Neural crest cell (in vitro differentiated cells): ENCODE results near the gene ACBD6. TPM values are rescaled to one million over a fixed set of nuclear protein-coding genes. Genes with fewer than 3 reads are reported as not detected.

ENCODE experiments used
- DNase-seq: peaks from one replicate; pipeline ENCODE4 v3.0.0; 2021; ENCODE audit warnings: low read depth, mixed read lengths, low spot score
- H3K27ac Mint-ChIP-seq: one replicate; pipeline ENCODE4 v1.8.0; 2021; ENCODE audit warnings: mild to moderate bottlenecking, mixed read lengths; ENCODE audit not compliant: unreplicated experiment
- H3K27me3 Mint-ChIP-seq: 2 replicates; pipeline ENCODE4 v1.8.0; 2021; ENCODE audit warnings: low read depth, mild to moderate bottlenecking, mixed read lengths
- H3K36me3 Mint-ChIP-seq: 2 replicates; pipeline ENCODE4 v1.8.0; 2021; ENCODE audit warnings: low read depth, mild to moderate bottlenecking, mixed read lengths
- H3K4me1 Mint-ChIP-seq: 2 replicates; pipeline ENCODE4 v1.8.0; 2021; ENCODE audit warnings: mixed read lengths
- H3K4me3 Mint-ChIP-seq: one replicate; pipeline ENCODE4 v1.8.0; 2021; ENCODE audit warnings: mild to moderate bottlenecking, mixed read lengths
- H3K9me3 Mint-ChIP-seq: 2 replicates; pipeline ENCODE4 v1.8.0; 2021; ENCODE audit warnings: mixed read lengths
- total RNA-seq: library from RNA; stranded (reverse); gene quantifications from 2 replicates; pipeline ENCODE4 v1.2.1, GENCODE V29; 2021
- TF ChIP-seq, protein P1 (sequence below): fragments of 200-600 bp; sonication (generic); conservative IDR thresholded peaks from 2 replicates; pipeline ENCODE4 v1.5.0; 2021; ENCODE audit warnings: antibody characterized with exemption, mild to moderate bottlenecking

ACBD6 gene
- total RNA-seq, 1 donor from 2014 or later, result 59.1 TPM

DNA sequence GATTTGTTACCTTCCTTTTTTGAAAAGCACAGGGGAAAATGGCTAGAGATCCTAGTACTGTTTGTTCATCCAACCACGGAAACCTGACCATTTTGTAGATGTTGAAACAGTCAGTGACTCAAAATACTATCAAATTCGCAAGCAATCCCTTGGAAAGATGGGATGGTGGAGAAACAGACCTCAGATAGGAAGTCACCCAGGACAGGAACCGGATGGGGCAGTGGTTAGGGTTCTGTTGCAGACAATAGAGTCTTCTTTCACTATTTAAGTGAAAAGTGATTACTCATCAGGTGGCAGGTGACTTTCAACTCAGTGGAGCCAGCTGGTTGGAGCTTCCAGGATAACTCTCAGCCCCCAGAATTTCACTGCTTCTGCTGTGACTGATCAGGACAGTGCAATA is 255.3 kb downstream of the ACBD6 start:
- H3K27ac Mint-ChIP-seq, result no peak overlapping the region
- no peak overlapping the region for H3K4me3 Mint-ChIP-seq
- TF ChIP-seq, protein P1, sequence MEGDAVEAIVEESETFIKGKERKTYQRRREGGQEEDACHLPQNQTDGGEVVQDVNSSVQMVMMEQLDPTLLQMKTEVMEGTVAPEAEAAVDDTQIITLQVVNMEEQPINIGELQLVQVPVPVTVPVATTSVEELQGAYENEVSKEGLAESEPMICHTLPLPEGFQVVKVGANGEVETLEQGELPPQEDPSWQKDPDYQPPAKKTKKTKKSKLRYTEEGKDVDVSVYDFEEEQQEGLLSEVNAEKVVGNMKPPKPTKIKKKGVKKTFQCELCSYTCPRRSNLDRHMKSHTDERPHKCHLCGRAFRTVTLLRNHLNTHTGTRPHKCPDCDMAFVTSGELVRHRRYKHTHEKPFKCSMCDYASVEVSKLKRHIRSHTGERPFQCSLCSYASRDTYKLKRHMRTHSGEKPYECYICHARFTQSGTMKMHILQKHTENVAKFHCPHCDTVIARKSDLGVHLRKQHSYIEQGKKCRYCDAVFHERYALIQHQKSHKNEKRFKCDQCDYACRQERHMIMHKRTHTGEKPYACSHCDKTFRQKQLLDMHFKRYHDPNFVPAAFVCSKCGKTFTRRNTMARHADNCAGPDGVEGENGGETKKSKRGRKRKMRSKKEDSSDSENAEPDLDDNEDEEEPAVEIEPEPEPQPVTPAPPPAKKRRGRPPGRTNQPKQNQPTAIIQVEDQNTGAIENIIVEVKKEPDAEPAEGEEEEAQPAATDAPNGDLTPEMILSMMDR, result no peak
- DNase-seq, result no peak
- no peaks in the 10 kb centered on the region for H3K9me3 Mint-ChIP-seq
- no peaks in the 10 kb centered on the region for H3K36me3 Mint-ChIP-seq
- peaks cover 53% of the 10 kb centered on the region for H3K27me3 Mint-ChIP-seq
- peaks cover 5% of the 10 kb centered on the region for H3K4me1 Mint-ChIP-seq

DNA sequence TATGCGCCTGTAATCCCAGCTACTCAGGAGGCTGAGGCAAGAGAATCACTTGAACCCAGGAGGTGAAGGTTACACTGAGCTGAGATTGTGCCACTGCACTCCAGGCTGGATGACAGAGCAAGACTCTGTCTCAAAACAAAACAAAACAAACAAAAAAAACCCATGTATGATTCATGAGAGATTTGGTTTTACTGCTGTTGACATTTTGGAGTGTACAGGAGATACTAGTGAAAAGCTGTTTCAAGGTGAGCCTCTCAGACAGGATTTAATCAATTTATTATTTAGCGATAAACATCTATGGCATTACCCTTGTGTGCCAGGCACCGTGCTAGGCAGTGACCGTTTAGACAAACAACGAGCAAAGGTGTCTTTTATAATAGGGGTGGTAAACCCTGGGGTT is 255.8 kb downstream of the ACBD6 start:
- no peak for DNase-seq
- peaks cover 5% of the 10 kb centered on the region for H3K4me1 Mint-ChIP-seq
- no peak overlapping the region for H3K4me3 Mint-ChIP-seq
- H3K9me3 Mint-ChIP-seq, result no peaks in the 10 kb centered on the region
- TF ChIP-seq, protein P1, result no peak
- H3K36me3 Mint-ChIP-seq, result no peaks in the 10 kb centered on the region
- H3K27ac Mint-ChIP-seq, result no peak overlapping the region
- H3K27me3 Mint-ChIP-seq, result peaks cover 58% of the 10 kb centered on the region

DNA sequence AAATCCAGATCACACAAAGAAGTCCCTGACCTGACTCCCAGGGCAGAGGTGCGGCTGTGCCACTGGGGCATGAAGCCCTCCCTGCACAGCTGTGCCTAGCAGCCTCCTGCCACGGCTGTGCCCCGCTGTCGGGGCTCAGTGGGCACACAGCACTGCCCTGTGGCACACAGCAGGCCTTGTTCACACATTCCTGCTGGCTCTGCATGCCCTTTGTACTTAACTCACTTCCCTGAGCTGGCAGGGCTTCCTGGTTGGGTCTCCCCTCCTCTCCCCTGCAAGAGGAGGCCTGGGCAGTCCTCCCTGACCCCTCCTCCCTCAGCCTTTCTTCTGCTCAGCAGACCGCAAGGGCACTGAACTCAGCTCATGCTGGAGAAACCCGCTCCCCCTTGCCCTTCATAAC is 257.5 kb downstream of the ACBD6 start:
- TF ChIP-seq, protein P1, result no peak
- Mint-ChIP-seq H3K4me3 (no peak overlapping the region), H3K27me3 (peaks cover 73% of the 10 kb centered on the region), H3K36me3 (no peaks in the 10 kb centered on the region), H3K4me1 (peaks cover 4% of the 10 kb centered on the region), H3K9me3 (no peaks in the 10 kb centered on the region), H3K27ac (no peak overlapping the region)
- no peak for DNase-seq

DNA sequence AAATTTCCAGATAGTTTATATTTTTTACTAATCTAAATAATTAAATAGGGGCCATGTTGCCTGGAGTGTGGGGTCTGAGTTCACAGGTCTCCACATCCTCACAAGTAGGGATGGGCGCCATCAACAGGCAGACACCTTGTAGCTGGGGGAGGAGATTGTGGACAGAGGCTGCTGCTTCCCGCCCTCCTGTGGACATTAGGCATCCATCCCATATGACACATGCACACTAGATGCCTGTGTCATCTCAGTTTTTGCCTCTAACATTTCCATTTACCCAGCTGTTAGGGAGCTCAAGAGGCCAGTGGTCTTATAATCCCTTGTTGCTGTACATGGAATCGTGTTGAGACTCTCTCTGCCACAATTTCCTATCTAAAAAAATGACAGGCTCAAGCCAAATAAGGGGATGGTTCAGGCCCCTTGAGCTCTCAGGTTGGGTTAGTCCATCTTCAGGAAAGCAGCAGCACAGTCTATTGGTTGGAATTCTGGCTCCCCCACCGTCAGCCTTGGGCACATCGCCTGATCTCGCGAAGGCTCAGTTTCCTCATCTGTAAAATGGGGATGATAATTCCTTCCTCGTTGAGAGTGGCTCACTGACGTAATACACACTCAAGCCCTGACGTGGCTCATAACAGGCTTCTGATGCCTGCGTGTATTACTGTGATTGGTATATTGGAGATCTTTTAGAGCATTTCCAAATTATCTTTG is 258.7 kb downstream of the ACBD6 start:
- TF ChIP-seq, protein P1, result no peak
- no peak overlapping the region for H3K27ac Mint-ChIP-seq
- no peaks in the 10 kb centered on the region for H3K4me1 Mint-ChIP-seq
- peaks cover 77% of the 10 kb centered on the region for H3K27me3 Mint-ChIP-seq
- no peaks in the 10 kb centered on the region for H3K9me3 Mint-ChIP-seq
- no peak for DNase-seq
- no peak overlapping the region for H3K4me3 Mint-ChIP-seq
- no peaks in the 10 kb centered on the region for H3K36me3 Mint-ChIP-seq

DNA sequence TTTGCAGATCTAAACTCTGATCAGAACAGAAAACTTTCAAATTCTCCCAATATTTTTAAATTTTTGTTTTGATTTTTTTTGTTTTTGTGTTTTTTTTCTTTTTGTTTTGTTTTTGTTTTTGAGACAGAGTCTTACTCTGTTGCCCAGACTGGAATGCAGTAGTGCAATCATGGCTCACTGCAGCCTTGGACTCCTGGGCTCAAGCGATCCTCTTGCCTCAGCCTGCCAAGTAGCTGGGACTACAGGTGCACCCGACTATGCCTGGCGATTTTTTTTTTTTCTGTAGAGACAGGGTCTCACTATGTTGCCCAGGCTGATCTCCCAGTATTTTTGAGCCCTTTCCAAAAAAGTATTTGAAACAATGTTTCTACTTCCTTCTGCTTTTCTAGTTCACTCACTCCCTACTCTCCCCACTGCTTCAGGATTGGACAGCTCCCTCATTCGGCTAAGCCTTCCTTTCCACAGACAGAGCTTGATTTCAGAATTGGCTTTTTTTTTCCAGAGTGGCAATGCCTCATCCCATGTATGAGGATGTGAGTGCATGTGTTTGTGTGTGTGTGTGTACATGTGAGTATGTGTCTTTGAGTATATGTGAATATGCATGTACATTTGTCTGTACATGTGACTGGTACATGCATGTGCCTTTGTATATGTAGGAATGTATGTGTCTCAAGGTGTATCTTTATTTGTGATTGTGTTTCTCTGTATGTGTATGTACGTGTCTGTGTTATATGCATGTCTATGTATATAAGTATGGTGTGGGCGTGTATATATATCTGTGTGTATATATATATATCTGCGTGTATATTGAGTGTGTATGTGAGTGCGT is 260.4 kb downstream of the ACBD6 start:
- Mint-ChIP-seq H3K4me1 (no peaks in the 10 kb centered on the region), H3K36me3 (no peaks in the 10 kb centered on the region), H3K9me3 (no peaks in the 10 kb centered on the region), H3K27ac (no peak overlapping the region), H3K4me3 (no peak overlapping the region), H3K27me3 (peaks cover 91% of the 10 kb centered on the region)
- TF ChIP-seq, protein P1, result no peak
- DNase-seq, result no peak
